Right renal cortex interstitium (tissue), 3 donors: ENCODE data around the gene OR10G7. TPM values are rescaled to one million over a fixed set of nuclear protein-coding genes. Genes with fewer than 3 reads are reported as not detected.
"Not testable (repeated sequence)": the region's sequence is repeated elsewhere in the genome, so short reads cannot be mapped to it uniquely, and the experiment has no call there.

Experiments
- DNase-seq, 3 donors: peaks; one replicate each; pipeline ENCODE4 v3.0.0-alpha.2; 2013; ENCODE audit warnings: low read depth in 3 of 3, low spot score in 2 of 3
- polyA plus RNA-seq, 3 donors: library from polyadenylated mRNA; unstranded; fragments of 120-200 nt; gene quantifications; one replicate each; pipeline ENCODE4 v1.2.1, GENCODE V29; 2013; ENCODE audit not compliant: insufficient read length in 3 of 3

OR10G7 gene
- polyA plus RNA-seq, 3 donors = not detected

GRCh38 chr11:124050748-124051147, 9.6 kb upstream of the OR10G7 start:
- no peak for DNase-seq

GRCh38 chr11:124043420-124043819, 2.3 kb upstream of the OR10G7 start:
- DNase-seq = no peak

GRCh38 chr11:124039557-124039956, 1.6 kb downstream of the OR10G7 start:
- DNase-seq = no peak

GRCh38 chr11:124036666-124037065, 4.5 kb downstream of the OR10G7 start:
- DNase-seq = no peak

- DNase-seq = no peak
Observed at GRCh38 chr11:124026498-124026897, 14.6 kb downstream of the OR10G7 start, which contains the start of gene OR10G8. Gene OR10G8, plus strand, starts transcription at chr11:124026798. Its CDS starts 2,825 bp downstream, at chr11:124029623.

- not testable (repeated sequence) for DNase-seq
Observed at GRCh38 chr11:124015837-124016236, 25.3 kb downstream of the OR10G7 start.

- no peak for DNase-seq
Observed at GRCh38 chr11:124012697-124013096, 28.4 kb downstream of the OR10G7 start, which contains the start of gene OR10G4. Gene OR10G4, plus strand, starts transcription at chr11:124012997. Its CDS starts 2,578 bp downstream, at chr11:124015575.

- DNase-seq = no peak
Observed at GRCh38 chr11:123995119-123995518, 46.0 kb downstream of the OR10G7 start, which contains the start of gene OR10G6. Gene OR10G6, minus strand, starts transcription at chr11:123995161. Its CDS starts 0 bp downstream, at chr11:123995161.

Other genes starting within 250 kb of the OR10G7 start
- not detected for gene OR6M1, start 235.0 kb downstream of the OR10G7 start, polyA plus RNA-seq
- not detected for gene TMEM225, start 155.7 kb downstream of the OR10G7 start, polyA plus RNA-seq
- not detected for gene OR8D4, start 139.2 kb downstream of the OR10G7 start, polyA plus RNA-seq
- not detected for gene OR4D5, start 101.7 kb downstream of the OR10G7 start, polyA plus RNA-seq
- gene OR6T1, start 97.5 kb downstream of the OR10G7 start, polyA plus RNA-seq = not detected
- gene OR10S1, start 63.5 kb downstream of the OR10G7 start, polyA plus RNA-seq = not detected
- not detected for gene OR10G6, start 46.2 kb downstream of the OR10G7 start, polyA plus RNA-seq
- not detected for gene OR10G4, start 28.3 kb downstream of the OR10G7 start, polyA plus RNA-seq
- gene OR10G9, start 18.3 kb downstream of the OR10G7 start, polyA plus RNA-seq = not detected
- gene OR10G8, start 14.5 kb downstream of the OR10G7 start, polyA plus RNA-seq = not detected
- 10 to 100 TPM; 14.6 to 17.1 (median 15.8) TPM for gene VWA5A, start 74.1 kb upstream of the OR10G7 start, polyA plus RNA-seq
- gene OR10D3, start 142.0 kb upstream of the OR10G7 start, polyA plus RNA-seq = not detected
- gene OR8G1, start 199.8 kb upstream of the OR10G7 start, polyA plus RNA-seq = not detected
- not detected for gene OR8G5, start 215.1 kb upstream of the OR10G7 start, polyA plus RNA-seq